GM19397 (cell line): Measurements from ENCODE around the gene HIVEP3.

ENCODE experiments used
- ATAC-seq: cut with Tn5 transposase; IDR thresholded peaks from one replicate; pipeline ENCODE4 v1.9.1; 2021; ENCODE audit warnings: mild to moderate bottlenecking, moderate library complexity; ENCODE audit not compliant: unreplicated experiment

Gene HIVEP3

GRCh38 chr1:41461790-41462679 lies 456.7 kb downstream of the HIVEP3 start:
- no peak for ATAC-seq

DNA sequence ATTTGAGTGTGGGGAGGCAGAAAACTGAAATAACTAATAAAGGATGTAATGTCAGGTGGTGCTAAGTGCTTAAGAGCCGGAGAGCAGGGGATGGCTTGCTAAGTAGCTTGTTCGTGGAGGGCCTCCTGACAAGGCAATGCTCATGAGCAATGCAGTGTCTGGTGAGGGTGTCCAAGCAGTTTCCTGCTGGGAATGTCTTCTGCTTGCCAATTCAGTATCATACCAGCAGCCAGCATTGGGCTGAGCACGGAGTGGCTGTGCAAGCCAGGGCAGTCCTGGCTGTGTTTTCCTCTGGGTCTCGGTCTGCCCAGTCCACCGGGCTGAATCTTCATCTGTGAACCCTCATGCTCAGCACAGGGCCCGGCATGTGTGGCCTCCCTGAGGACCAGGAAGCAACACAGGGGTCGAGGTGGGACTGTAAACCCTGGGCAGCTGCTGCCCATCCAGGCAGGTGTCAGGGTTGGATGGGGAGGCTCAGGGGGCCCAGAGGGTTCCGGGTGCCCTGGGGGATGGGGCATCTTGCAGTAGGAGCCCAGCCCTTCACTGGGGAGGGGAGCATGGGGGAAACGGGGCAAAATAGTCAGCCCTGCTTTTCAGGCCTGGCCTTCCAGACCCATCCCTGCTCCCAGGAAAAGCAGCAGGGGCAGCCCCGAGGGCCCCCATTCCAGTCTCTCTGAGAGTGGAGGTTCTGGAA lies 461.7 kb downstream of the HIVEP3 start:
- no peak for ATAC-seq
